Astrocyte of the spinal cord (primary cell): ENCODE measurements around the gene CCDC187.

Source experiments
- DNase-seq: peaks from one replicate; pipeline ENCODE4 v3.0.0; 2011; ENCODE audit warnings: low read depth, low spot score
- H3K4me3 ChIP-seq: 2 replicates; pipeline ENCODE4 v1.5.1; 2011; ENCODE audit warnings: low read depth, mild to moderate bottlenecking, low read length, moderate library complexity
- in situ Hi-C: cut with HindIII; loops from 2 replicates; pipeline ENCODE4 v1.10.0; 2017; ENCODE audit warnings: low sequenced_read_pairs
- TF ChIP-seq, protein P1 (sequence below): IDR thresholded peaks from 2 replicates; pipeline ENCODE4 v1.5.1; 2012; ENCODE audit warnings: low read depth, mild to moderate bottlenecking, low read length, inconsistent platforms

Gene CCDC187

DNA sequence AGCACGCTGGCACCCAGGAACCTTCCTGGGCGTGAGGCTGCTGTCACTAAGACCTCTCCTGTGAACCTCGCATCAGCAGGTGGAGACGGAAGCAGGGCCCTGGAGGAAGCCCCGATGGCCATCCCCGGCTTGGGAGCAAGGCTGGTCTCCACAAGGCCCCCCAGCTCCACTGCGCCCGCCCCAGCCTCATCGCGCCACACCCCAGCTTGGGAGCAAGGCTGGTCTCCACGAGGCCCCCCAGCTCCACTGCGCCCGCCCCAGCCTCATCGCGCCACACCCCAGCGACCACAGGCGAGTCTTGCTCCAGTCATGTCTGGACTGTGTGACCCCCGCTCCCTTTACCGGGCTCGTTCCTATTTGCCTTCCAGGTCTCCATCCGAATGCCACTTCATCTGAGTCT, 69.3 kb downstream of the CCDC187 start:
- no peak overlapping the region for H3K4me3 ChIP-seq
- TF ChIP-seq, protein P1, sequence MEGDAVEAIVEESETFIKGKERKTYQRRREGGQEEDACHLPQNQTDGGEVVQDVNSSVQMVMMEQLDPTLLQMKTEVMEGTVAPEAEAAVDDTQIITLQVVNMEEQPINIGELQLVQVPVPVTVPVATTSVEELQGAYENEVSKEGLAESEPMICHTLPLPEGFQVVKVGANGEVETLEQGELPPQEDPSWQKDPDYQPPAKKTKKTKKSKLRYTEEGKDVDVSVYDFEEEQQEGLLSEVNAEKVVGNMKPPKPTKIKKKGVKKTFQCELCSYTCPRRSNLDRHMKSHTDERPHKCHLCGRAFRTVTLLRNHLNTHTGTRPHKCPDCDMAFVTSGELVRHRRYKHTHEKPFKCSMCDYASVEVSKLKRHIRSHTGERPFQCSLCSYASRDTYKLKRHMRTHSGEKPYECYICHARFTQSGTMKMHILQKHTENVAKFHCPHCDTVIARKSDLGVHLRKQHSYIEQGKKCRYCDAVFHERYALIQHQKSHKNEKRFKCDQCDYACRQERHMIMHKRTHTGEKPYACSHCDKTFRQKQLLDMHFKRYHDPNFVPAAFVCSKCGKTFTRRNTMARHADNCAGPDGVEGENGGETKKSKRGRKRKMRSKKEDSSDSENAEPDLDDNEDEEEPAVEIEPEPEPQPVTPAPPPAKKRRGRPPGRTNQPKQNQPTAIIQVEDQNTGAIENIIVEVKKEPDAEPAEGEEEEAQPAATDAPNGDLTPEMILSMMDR, result no peak
- no peak for DNase-seq
- in situ Hi-C loops, result no loop called here

DNA sequence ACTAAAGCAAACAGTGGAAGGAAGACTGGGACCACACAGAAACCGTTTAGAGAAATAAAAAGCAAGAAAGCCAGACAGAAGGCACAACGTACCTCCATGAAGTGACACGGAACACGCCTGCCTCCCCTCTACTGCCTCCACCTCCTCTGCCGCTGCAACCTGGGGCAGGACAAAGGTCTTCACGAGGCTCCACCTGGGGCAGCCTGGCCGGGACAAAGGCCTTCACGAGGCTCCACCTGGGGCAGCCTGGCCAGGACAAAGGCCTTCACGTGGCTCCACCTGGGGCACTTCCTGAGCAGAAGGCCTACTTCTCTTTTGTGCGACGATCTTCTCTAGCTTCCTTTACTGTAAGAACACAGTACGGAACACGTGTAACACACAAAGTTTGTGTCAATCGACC, 70.0 kb downstream of the CCDC187 start:
- TF ChIP-seq, protein P1, result no peak
- no peak for DNase-seq
- H3K4me3 ChIP-seq, result no peak overlapping the region
- in situ Hi-C loops, result no loop called here

GRCh38 chr9:136233411-136233810, 70.5 kb downstream of the CCDC187 start:
- in situ Hi-C loops, result no loop called here
- H3K4me3 ChIP-seq, result no peak overlapping the region
- no peak for DNase-seq
- TF ChIP-seq, protein P1, result no peak

- no peak for DNase-seq
- in situ Hi-C loops, result no loop called here
- TF ChIP-seq, protein P1, result no peak
- no peak overlapping the region for H3K4me3 ChIP-seq
These were observed 70.9 kb downstream of the CCDC187 start for GRCh38 chr9:136232969-136233368.

- TF ChIP-seq, protein P1, result no peak
- in situ Hi-C loops, result no loop called here
- DNase-seq, result no peak
- H3K4me3 ChIP-seq, result no peak overlapping the region
These were observed 72.2 kb downstream of the CCDC187 start for GRCh38 chr9:136231478-136232297.

GRCh38 chr9:136230773-136231172, 73.1 kb downstream of the CCDC187 start:
- TF ChIP-seq, protein P1, result no peak
- in situ Hi-C loops, result no loop called here
- DNase-seq, result no peak
- no peak overlapping the region for H3K4me3 ChIP-seq
